ENCODE results near the gene GLRX.

The GLRX gene

DNA sequence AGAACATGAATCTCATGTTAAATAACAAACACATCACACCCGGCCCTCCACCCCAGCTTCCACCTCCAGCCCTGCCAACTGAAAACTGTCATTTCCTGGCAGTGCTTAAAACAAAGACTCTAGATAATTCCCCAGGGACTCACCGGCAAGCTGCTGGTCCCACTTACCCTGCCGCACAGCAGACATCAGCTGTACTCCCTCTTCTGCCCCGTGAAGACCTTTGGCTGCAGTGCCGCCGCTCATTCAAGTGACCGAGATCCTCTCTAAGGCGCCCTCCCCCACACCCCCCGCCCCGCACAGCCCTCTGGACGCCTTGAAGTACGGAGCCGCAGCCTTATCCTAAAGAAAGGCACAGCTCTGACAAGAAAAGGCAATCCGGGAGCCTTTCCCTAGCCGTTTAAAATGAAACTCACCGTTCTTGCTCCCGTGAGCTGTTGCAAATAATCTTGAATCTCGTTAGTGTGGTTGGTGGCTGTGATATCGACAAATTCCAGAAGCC, 434 bp downstream of the GLRX start:
- DNase-seq (ENCODE audit: low read depth), result peak; percentile 77
- H3K4me3 ChIP-seq (replicated peaks; ENCODE audit: low read depth, low read length), result peak overlapping the region; percentile 97
- TF ChIP-seq, protein P1, sequence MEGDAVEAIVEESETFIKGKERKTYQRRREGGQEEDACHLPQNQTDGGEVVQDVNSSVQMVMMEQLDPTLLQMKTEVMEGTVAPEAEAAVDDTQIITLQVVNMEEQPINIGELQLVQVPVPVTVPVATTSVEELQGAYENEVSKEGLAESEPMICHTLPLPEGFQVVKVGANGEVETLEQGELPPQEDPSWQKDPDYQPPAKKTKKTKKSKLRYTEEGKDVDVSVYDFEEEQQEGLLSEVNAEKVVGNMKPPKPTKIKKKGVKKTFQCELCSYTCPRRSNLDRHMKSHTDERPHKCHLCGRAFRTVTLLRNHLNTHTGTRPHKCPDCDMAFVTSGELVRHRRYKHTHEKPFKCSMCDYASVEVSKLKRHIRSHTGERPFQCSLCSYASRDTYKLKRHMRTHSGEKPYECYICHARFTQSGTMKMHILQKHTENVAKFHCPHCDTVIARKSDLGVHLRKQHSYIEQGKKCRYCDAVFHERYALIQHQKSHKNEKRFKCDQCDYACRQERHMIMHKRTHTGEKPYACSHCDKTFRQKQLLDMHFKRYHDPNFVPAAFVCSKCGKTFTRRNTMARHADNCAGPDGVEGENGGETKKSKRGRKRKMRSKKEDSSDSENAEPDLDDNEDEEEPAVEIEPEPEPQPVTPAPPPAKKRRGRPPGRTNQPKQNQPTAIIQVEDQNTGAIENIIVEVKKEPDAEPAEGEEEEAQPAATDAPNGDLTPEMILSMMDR (IDR thresholded peaks at IDR 0.05; ENCODE audit: low read length, missing control alignments), result no peak

DNA sequence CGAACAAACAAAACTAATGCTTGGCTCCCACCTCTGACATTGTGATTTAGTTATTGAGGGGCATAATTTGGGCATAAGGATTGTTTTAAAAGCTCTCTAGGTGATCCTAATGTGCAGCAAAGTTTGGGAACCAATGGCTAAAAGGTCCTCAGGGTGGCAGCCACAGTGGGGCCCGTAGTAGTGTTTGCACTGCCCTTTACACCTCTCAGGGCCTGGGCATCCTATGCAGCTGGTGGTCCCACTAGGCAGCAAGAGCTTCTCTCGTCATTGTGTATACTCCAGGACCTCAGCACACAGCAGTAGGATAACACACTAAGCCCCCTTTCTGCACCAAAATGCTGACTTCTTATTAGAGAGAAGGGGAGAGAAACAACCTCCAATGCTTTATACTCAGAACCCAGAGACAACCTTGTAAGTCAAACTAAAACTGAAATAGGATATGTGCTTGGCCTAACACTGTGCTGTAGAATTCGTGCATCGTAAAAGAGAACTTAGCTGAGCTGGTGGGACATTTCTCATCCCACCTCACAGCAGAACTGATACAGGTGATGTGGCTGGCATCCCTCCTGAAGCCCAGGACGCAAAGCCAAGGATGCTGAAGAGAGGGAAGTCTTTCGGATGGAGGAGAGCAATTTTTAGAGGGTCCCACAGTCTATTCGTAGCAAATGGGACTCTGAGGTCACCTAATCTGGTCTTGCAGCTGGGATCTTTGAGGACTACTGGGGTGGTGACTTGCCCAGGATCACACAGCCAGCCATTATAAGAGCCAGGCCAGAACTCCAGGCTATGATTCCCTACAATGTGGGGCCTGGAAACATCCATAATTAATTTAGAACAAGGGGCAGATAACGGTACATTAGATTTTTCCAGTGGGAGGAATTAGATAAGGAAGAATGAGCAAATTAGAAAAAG, 1.2 kb downstream of the GLRX start:
- H3K4me3 ChIP-seq (replicated peaks; ENCODE audit: low read depth, low read length), result peak overlapping the region; percentile 97
- TF ChIP-seq, protein P1 (IDR thresholded peaks at IDR 0.05; ENCODE audit: low read length, missing control alignments), result no peak
- DNase-seq (ENCODE audit: low read depth), result no peak

DNA sequence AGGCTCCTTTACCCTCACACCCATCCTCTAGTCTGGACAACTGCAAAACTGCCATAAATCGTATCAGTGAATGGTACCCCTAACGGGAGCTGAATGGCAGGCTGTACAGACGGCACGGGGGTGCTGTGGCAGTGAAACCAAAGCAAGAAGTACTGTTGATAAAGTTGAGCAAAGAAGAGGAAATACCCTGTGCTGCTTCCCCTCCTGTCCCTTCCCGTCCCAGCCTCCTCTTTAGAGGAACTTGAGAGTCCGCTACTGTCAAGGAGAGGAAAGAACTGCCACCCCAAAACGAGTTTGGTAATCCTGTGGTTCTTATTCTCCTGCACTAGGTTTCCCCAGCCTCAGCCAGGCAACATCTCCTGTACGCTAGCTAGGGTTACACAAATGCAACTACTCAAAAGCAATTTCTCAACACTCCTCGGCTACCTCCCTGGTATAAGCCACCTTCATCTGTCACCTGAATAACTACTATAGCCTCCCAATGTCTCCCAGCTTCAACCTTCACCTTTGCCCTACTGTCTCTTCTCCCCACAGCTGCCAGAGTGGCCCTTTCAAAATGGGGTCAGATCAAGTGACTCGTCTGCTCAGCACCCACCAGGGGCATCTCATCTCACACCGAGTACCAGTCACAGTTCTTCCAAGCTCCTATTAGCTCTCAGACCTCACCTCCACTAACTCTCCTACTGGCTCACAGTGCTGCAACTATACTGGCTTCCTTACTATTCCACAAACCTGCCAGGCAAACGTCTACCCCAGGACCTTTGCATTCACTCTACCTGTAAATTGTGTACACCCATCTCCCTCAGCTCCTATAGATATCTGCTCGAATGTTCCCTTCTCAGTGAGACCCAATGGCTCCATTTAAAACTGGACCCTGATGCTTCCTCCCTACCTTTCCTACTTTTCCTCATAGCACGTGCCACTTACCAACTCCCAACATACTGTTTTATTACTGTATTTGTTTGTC, 4.1 kb downstream of the GLRX start:
- DNase-seq (ENCODE audit: low read depth), result no peak
- TF ChIP-seq, protein P1 (IDR thresholded peaks at IDR 0.05; ENCODE audit: low read length, missing control alignments), result no peak
- peak overlapping the region; percentile 11 for H3K4me3 ChIP-seq (replicated peaks; ENCODE audit: low read depth, low read length)

DNA sequence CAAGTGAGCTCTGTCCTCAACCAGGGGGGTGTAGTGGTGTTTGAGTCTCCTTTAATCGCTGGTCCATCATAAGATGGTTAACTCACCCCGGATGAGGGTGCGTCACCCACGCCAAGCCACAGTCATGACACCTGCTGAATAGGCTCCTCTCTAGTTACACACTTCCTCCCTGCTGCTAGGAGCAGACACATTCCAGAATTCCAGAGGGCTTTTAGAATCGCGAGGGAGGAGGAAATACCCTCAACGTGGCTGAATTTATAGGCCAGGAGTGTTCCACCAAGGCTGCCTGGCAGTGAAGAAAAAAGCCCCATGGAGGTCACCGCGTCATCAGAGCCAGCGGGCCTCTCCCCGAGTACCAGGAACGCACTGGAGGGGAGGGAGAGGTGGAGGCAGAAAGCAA, 5.1 kb downstream of the GLRX start:
- H3K4me3 ChIP-seq (replicated peaks; ENCODE audit: low read depth, low read length), result no peak overlapping the region
- TF ChIP-seq, protein P1 (IDR thresholded peaks at IDR 0.05; ENCODE audit: low read length, missing control alignments), result no peak
- no peak for DNase-seq (ENCODE audit: low read depth)

DNA sequence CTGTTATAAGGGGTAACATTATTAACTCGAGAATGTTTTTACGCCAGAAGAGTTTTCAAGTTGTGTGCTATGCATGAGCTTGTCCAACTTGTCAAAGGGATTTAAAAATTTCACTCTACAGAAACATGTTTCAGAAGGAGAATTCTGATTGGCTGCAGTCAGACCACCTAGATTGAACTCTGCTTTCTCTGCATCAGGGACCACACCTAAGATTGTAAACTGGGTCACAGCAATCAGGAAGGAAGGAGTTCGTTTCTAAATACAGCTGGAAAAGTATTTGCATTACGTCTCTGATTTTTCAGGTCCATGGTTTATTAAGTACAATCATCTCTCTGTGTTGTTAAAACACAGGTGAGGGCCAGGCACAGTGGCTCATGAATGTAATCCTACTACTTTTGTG, 5.8 kb downstream of the GLRX start:
- no peak for DNase-seq (ENCODE audit: low read depth)
- TF ChIP-seq, protein P1 (IDR thresholded peaks at IDR 0.05; ENCODE audit: low read length, missing control alignments), result no peak
- no peak overlapping the region for H3K4me3 ChIP-seq (replicated peaks; ENCODE audit: low read depth, low read length)

DNA sequence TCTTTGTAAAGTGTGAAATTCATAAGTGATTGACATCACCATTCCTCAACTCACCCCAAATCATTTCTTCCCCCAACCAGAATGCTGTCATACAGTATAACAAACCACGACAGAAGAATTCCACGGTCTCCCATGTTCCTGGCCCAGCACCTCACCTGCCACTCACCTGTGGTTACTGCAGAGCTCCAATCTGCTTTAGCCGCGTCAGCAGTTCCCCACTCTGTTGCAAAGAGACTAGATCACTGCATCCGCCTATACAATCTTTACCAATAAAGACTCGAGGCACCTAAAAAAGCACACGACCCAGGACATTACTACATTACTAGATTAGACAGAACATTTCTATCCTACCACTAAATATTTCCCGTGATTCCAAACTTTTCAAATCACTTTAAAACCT, 6.2 kb downstream of the GLRX start:
- TF ChIP-seq, protein P1 (IDR thresholded peaks at IDR 0.05; ENCODE audit: low read length, missing control alignments), result no peak
- no peak for DNase-seq (ENCODE audit: low read depth)
- no peak overlapping the region for H3K4me3 ChIP-seq (replicated peaks; ENCODE audit: low read depth, low read length)
